ENCODE results near the gene WWOX. TPM values are rescaled to one million over a fixed set of nuclear protein-coding genes. Genes with fewer than 3 reads are reported as not detected.

Gene WWOX
- total RNA-seq, 1 donor from 2014 or later, result 12.6 TPM

GRCh38 chr16:78416400-78416799 lies 316.9 kb downstream of the WWOX start:
- TF ChIP-seq, protein P1, sequence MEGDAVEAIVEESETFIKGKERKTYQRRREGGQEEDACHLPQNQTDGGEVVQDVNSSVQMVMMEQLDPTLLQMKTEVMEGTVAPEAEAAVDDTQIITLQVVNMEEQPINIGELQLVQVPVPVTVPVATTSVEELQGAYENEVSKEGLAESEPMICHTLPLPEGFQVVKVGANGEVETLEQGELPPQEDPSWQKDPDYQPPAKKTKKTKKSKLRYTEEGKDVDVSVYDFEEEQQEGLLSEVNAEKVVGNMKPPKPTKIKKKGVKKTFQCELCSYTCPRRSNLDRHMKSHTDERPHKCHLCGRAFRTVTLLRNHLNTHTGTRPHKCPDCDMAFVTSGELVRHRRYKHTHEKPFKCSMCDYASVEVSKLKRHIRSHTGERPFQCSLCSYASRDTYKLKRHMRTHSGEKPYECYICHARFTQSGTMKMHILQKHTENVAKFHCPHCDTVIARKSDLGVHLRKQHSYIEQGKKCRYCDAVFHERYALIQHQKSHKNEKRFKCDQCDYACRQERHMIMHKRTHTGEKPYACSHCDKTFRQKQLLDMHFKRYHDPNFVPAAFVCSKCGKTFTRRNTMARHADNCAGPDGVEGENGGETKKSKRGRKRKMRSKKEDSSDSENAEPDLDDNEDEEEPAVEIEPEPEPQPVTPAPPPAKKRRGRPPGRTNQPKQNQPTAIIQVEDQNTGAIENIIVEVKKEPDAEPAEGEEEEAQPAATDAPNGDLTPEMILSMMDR (IDR thresholded peaks at IDR 0.05; ENCODE audit: insufficient read depth, low read length, severe bottlenecking), result no peak

GRCh38 chr16:78421181-78421708 lies 321.8 kb downstream of the WWOX start:
- no peak for DNase-seq (ENCODE audit: low read depth)
- no peak for FAIRE-seq

More at GRCh38 chr16:78416400-78416799, 316.9 kb downstream of the WWOX start:
- no peak for DNase-seq (ENCODE audit: low read depth)
- Histone ChIP-seq H3K4me3 (ENCODE audit: low read depth, low read length) (no peak overlapping the region), H3K36me3 (ENCODE audit: control insufficient read depth, insufficient read depth, low read length) (no peaks in the 10 kb centered on the region), H3K27me3 (ENCODE audit: control insufficient read depth, insufficient read depth, low read length) (no peaks in the 10 kb centered on the region)
- FAIRE-seq, result no peak

DNA sequence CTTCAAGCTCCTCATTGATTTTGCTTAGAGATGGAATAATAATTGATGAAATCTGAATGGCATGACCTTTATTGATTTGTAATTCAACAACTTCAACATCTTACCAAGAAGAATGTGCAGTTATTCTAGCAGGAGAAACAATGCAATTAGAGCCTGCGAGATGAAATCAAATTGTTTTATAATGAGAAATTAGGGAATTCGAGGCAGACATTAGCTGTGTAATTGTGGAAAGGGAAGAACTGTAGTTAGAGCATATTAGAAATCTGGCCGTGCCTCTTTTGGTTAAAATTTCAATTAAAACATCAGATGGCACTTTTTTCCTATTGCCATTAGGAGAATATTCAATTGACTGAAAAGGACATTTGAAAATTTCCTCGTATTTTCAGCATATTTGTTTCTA lies 325.8 kb downstream of the WWOX start:
- DNase-seq (ENCODE audit: low read depth) (no peak), FAIRE-seq (no peak)

More at GRCh38 chr16:78421181-78421708, 321.8 kb downstream of the WWOX start:
- H3K4me3 ChIP-seq (ENCODE audit: low read depth, low read length), result no peak overlapping the region
- no peaks in the 10 kb centered on the region for H3K27me3 ChIP-seq (ENCODE audit: control insufficient read depth, insufficient read depth, low read length)
- TF ChIP-seq, protein P1 (IDR thresholded peaks at IDR 0.05; ENCODE audit: insufficient read depth, low read length, severe bottlenecking), result no peak
- no peaks in the 10 kb centered on the region for H3K36me3 ChIP-seq (ENCODE audit: control insufficient read depth, insufficient read depth, low read length)

GRCh38 chr16:78425891-78426510 lies 326.5 kb downstream of the WWOX start:
- no peaks in the 10 kb centered on the region for H3K27me3 ChIP-seq (ENCODE audit: control insufficient read depth, insufficient read depth, low read length)
- no peaks in the 10 kb centered on the region for H3K36me3 ChIP-seq (ENCODE audit: control insufficient read depth, insufficient read depth, low read length)
- TF ChIP-seq, protein P1 (IDR thresholded peaks at IDR 0.05; ENCODE audit: insufficient read depth, low read length, severe bottlenecking), result no peak
- no peak for DNase-seq (ENCODE audit: low read depth)
- no peak overlapping the region for H3K4me3 ChIP-seq (ENCODE audit: low read depth, low read length)
- no peak for FAIRE-seq

More for the DNA sequence above, 325.8 kb downstream of the WWOX start:
- Histone ChIP-seq H3K4me3 (ENCODE audit: low read depth, low read length) (no peak overlapping the region), H3K27me3 (ENCODE audit: control insufficient read depth, insufficient read depth, low read length) (no peaks in the 10 kb centered on the region), H3K36me3 (ENCODE audit: control insufficient read depth, insufficient read depth, low read length) (no peaks in the 10 kb centered on the region)
- TF ChIP-seq, protein P1 (IDR thresholded peaks at IDR 0.05; ENCODE audit: insufficient read depth, low read length, severe bottlenecking), result no peak

GRCh38 chr16:78428193-78428592 lies 328.7 kb downstream of the WWOX start:
- TF ChIP-seq, protein P1 (IDR thresholded peaks at IDR 0.05; ENCODE audit: insufficient read depth, low read length, severe bottlenecking), result no peak
- no peaks in the 10 kb centered on the region for H3K27me3 ChIP-seq (ENCODE audit: control insufficient read depth, insufficient read depth, low read length)
- H3K36me3 ChIP-seq (ENCODE audit: control insufficient read depth, insufficient read depth, low read length), result no peaks in the 10 kb centered on the region
- no peak for DNase-seq (ENCODE audit: low read depth)
- H3K4me3 ChIP-seq (ENCODE audit: low read depth, low read length), result no peak overlapping the region
- no peak for FAIRE-seq

All from bronchial epithelial cell (primary cell).